Endothelial cell of umbilical vein (primary cell): ENCODE results near the gene NHLRC4. TPM values are rescaled to one million over a fixed set of nuclear protein-coding genes. Genes with fewer than 3 reads are reported as not detected.

Experiments used
- microRNA-seq: library from miRNA; unstranded; fragments of <30 nt; microRNA quantifications from one replicate; pipeline ENCODE4 v1.2.0, GENCODE V29; 2021; ENCODE audit warnings: borderline number of aligned reads, borderline replicate concordance
- polyA plus RNA-seq, 4 experiments: library from polyadenylated mRNA; depleted of rRNA in 3 of 4; stranded (reverse) in 3 of 4; unstranded in 1 of 4; fragments of >200 nt; gene quantifications; 2 replicates each; pipeline versions ENCODE4 v1.2.1 to v1.2.3, GENCODE V29; 2011 to 2012; ENCODE audit warnings: missing spikeins in 1 of 4
- small RNA-seq: library from RNA; depleted of rRNA; stranded (forward); fragments of <200 nt; gene quantifications from one replicate; pipeline ENCODE3, GENCODE V24; 2012; ENCODE audit warnings: low replicate concordance, low read depth; ENCODE audit not compliant: insufficient read depth, insufficient read length
- total RNA-seq: library from RNA; stranded (reverse); gene quantifications from 2 replicates; pipeline ENCODE4 v1.2.3, GENCODE V29; 2021

Gene NHLRC4
- total and polyA plus RNA-seq, 2 donors (not counting 3 experiments of a cell fraction or from before 2014, with no cell fraction given) = 0.73 to 0.94 TPM

Small RNAs within 50 kb of the gene (microRNA-seq; reads per million reads assigned to microRNA genes)
- gene MIR3176 = 3.5 reads per million
- 1.2 reads per million for gene MIR5587

Small RNAs within 50 kb of the gene (small RNA-seq; reads per million reads assigned to genes)
- gene MIR3176 = not detected
- not detected for gene MIR5587
- not detected for gene Z98883.1

Other genes starting within 250 kb of the NHLRC4 start
- 21.1 and 21.9 TPM in 2 replicates for gene AXIN1, start 214.3 kb upstream of the NHLRC4 start, total RNA-seq
- 8.0 and 8.3 TPM in 2 replicates for gene AXIN1, start 214.3 kb upstream of the NHLRC4 start, polyA plus RNA-seq
- 86.3 and 104 TPM in 2 replicates for gene MRPL28, start 196.5 kb upstream of the NHLRC4 start, total RNA-seq
- gene MRPL28, start 196.5 kb upstream of the NHLRC4 start, polyA plus RNA-seq = 180 and 198 TPM in 2 replicates
- gene PGAP6, start 185.0 kb upstream of the NHLRC4 start, total RNA-seq = 88.1 and 89.8 TPM in 2 replicates
- gene PGAP6, start 185.0 kb upstream of the NHLRC4 start, polyA plus RNA-seq = 365 and 484 TPM in 2 replicates
- 166 and 170 TPM in 2 replicates for gene NME4, start 169.8 kb upstream of the NHLRC4 start, total RNA-seq
- gene NME4, start 169.8 kb upstream of the NHLRC4 start, polyA plus RNA-seq = 264 and 412 TPM in 2 replicates
- 23.1 and 28.3 TPM in 2 replicates for gene DECR2, start 165.1 kb upstream of the NHLRC4 start, total RNA-seq
- 46.5 and 61.7 TPM in 2 replicates for gene DECR2, start 165.1 kb upstream of the NHLRC4 start, polyA plus RNA-seq
- gene RAB11FIP3, start 141.4 kb upstream of the NHLRC4 start, total RNA-seq = 64.9 and 75.9 TPM in 2 replicates
- gene RAB11FIP3, start 141.4 kb upstream of the NHLRC4 start, polyA plus RNA-seq = 19.3 and 20.5 TPM in 2 replicates
- gene CAPN15, start 39.3 kb upstream of the NHLRC4 start, total RNA-seq = 65.0 and 70.1 TPM in 2 replicates
- gene CAPN15, start 39.3 kb upstream of the NHLRC4 start, polyA plus RNA-seq = 33.9 and 48.6 TPM in 2 replicates
- not detected in 2 replicates for gene PRR35, start 6.6 kb upstream of the NHLRC4 start, total RNA-seq
- not detected in 2 replicates for gene PRR35, start 6.6 kb upstream of the NHLRC4 start, polyA plus RNA-seq
- gene PIGQ, start 3.0 kb downstream of the NHLRC4 start, total RNA-seq = 56.8 and 67.7 TPM in 2 replicates
- gene PIGQ, start 3.0 kb downstream of the NHLRC4 start, polyA plus RNA-seq = 66.9 and 82.9 TPM in 2 replicates
- gene RAB40C, start 23.1 kb downstream of the NHLRC4 start, total RNA-seq = 16.7 and 18.8 TPM in 2 replicates
- 12.4 and 16.3 TPM in 2 replicates for gene RAB40C, start 23.1 kb downstream of the NHLRC4 start, polyA plus RNA-seq
- gene WFIKKN1, start 64.0 kb downstream of the NHLRC4 start, total RNA-seq = 0.28 and 0.40 TPM in 2 replicates
- 0.03 and 0.06 TPM in 2 replicates for gene WFIKKN1, start 64.0 kb downstream of the NHLRC4 start, polyA plus RNA-seq
- gene METTL26, start 69.3 kb downstream of the NHLRC4 start, total RNA-seq = 112 and 114 TPM in 2 replicates
- 138 and 215 TPM in 2 replicates for gene METTL26, start 69.3 kb downstream of the NHLRC4 start, polyA plus RNA-seq
- 12.9 and 17.1 TPM in 2 replicates for gene MCRIP2, start 74.8 kb downstream of the NHLRC4 start, total RNA-seq
- 18.9 and 29.9 TPM in 2 replicates for gene MCRIP2, start 74.8 kb downstream of the NHLRC4 start, polyA plus RNA-seq
- 50.0 and 51.8 TPM in 2 replicates for gene WDR90, start 82.4 kb downstream of the NHLRC4 start, total RNA-seq
- 22.2 and 29.2 TPM in 2 replicates for gene WDR90, start 82.4 kb downstream of the NHLRC4 start, polyA plus RNA-seq
- gene RHOT2, start 101.1 kb downstream of the NHLRC4 start, total RNA-seq = 96.0 and 106 TPM in 2 replicates
- 139 and 190 TPM in 2 replicates for gene RHOT2, start 101.1 kb downstream of the NHLRC4 start, polyA plus RNA-seq
- 1.8 TPM in 2 replicates for gene RHBDL1, start 108.7 kb downstream of the NHLRC4 start, total RNA-seq
- gene RHBDL1, start 108.7 kb downstream of the NHLRC4 start, polyA plus RNA-seq = 1.1 and 1.8 TPM in 2 replicates
- gene STUB1, start 113.4 kb downstream of the NHLRC4 start, total RNA-seq = 105 and 107 TPM in 2 replicates
- gene STUB1, start 113.4 kb downstream of the NHLRC4 start, polyA plus RNA-seq = 147 and 152 TPM in 2 replicates
- gene JMJD8, start 117.3 kb downstream of the NHLRC4 start, total RNA-seq = 53.4 and 55.1 TPM in 2 replicates
- gene JMJD8, start 117.3 kb downstream of the NHLRC4 start, polyA plus RNA-seq = 102 and 125 TPM in 2 replicates
- gene WDR24, start 123.4 kb downstream of the NHLRC4 start, total RNA-seq = 9.9 and 11.2 TPM in 2 replicates
- gene WDR24, start 123.4 kb downstream of the NHLRC4 start, polyA plus RNA-seq = 9.9 and 14.1 TPM in 2 replicates
- 0.22 TPM in 1 of 2 replicates, not detected in the other for gene FBXL16, start 138.8 kb downstream of the NHLRC4 start, total RNA-seq
- 0.07 and 0.18 TPM in 2 replicates for gene FBXL16, start 138.8 kb downstream of the NHLRC4 start, polyA plus RNA-seq
- 14.1 and 16.1 TPM in 2 replicates for gene METRN, start 148.1 kb downstream of the NHLRC4 start, total RNA-seq
- 10.0 and 23.4 TPM in 2 replicates for gene METRN, start 148.1 kb downstream of the NHLRC4 start, polyA plus RNA-seq
- 26.1 and 29.1 TPM in 2 replicates for gene ANTKMT, start 154.1 kb downstream of the NHLRC4 start, total RNA-seq
- gene ANTKMT, start 154.1 kb downstream of the NHLRC4 start, polyA plus RNA-seq = 27.9 and 40.5 TPM in 2 replicates
- gene CCDC78, start 159.4 kb downstream of the NHLRC4 start, total RNA-seq = 0.53 and 1.3 TPM in 2 replicates
- gene CCDC78, start 159.4 kb downstream of the NHLRC4 start, polyA plus RNA-seq = 0.50 and 1.2 TPM in 2 replicates
- gene HAGHL, start 160.1 kb downstream of the NHLRC4 start, total RNA-seq = 5.9 and 6.8 TPM in 2 replicates
- gene HAGHL, start 160.1 kb downstream of the NHLRC4 start, polyA plus RNA-seq = 6.3 and 8.5 TPM in 2 replicates
- 31.2 and 33.8 TPM in 2 replicates for gene CIAO3, start 174.0 kb downstream of the NHLRC4 start, total RNA-seq
- gene CIAO3, start 174.0 kb downstream of the NHLRC4 start, polyA plus RNA-seq = 23.1 and 29.1 TPM in 2 replicates
- not detected in 2 replicates for gene MSLN, start 193.7 kb downstream of the NHLRC4 start, total RNA-seq
- not detected in 2 replicates for gene MSLN, start 193.7 kb downstream of the NHLRC4 start, polyA plus RNA-seq
- 42.3 and 46.2 TPM in 2 replicates for gene RPUSD1, start 221.4 kb downstream of the NHLRC4 start, total RNA-seq
- 55.8 and 69.0 TPM in 2 replicates for gene RPUSD1, start 221.4 kb downstream of the NHLRC4 start, polyA plus RNA-seq
- gene CHTF18, start 221.6 kb downstream of the NHLRC4 start, total RNA-seq = 58.6 and 69.5 TPM in 2 replicates
- gene CHTF18, start 221.6 kb downstream of the NHLRC4 start, polyA plus RNA-seq = 33.0 and 45.3 TPM in 2 replicates
- not detected in 2 replicates for gene GNG13, start 233.7 kb downstream of the NHLRC4 start, total RNA-seq
- gene GNG13, start 233.7 kb downstream of the NHLRC4 start, polyA plus RNA-seq = not detected in 2 replicates